DMS153 (cell line): ENCODE data around the gene ROBO4.

Experiments
- DNase-seq: peaks from one replicate; lab custom pipeline; 2025; lab: John Stamatoyannopoulos, UW

Gene ROBO4

DNA sequence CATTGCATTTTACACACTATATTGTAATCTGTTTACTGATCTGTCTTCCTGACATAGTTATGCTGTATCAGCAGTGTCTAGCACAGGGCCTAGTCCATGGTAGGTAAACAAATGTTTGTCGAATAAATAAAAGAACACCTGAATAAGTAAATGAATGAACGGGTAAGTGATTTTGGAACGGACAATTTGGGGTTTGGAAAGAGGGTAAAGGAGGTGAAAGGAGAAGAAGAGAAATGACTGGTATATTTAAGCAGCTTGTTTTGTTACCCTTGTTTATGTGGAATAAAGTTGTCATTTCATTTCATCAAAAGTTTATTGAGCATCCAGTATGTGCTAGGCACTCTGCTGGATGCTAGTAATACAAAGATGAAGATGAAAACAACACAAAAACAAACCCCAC, 21.3 kb upstream of the ROBO4 start, which contains the start of gene HEPN1:
Gene HEPN1, plus strand, starts transcription at position 301 of the 400 bp plus-strand sequence.
- no peak for DNase-seq

DNA sequence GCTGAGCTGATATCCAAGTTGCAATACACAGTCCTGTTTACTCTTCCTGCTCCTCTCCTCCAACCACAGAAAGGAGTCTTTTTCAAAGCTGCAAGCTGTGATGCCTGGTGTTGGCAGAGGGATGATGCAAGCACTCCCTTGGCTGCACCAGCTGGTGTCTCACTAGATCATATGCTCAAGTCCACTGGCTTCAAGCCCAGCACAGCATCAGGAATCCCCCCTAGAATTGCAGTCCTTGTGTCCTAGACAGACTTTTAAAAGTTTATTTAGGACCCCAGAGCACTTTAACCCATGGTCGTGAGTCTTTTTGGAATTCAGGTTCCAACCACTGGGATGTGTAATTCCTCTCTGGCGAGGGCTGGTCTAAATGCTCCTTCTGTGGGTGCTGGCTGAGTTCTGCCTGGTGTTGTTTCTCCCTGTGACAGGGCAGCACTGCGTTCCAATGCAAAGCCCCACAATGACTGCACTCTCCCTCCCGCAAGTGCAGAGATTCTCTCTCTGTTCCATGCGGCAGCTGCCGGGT, 19.5 kb upstream of the ROBO4 start:
- no peak for DNase-seq

DNA sequence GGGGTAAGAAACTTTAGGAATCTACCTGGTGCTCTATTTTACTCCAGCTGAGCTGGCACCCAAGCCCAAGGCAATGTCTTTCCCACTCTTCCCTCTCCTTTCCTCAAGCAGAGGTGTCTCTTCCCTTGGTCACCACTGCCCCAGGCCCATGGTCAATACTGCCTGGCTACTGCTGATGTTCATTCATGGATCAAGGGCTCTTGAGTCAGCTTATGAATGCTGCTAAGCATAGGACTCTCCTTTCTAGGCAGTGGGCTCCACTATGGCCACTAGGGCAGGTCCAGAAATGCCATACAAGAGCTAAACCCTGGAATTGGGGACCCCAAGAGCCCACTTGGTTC, 18.7 kb upstream of the ROBO4 start:
- no peak for DNase-seq

DNA sequence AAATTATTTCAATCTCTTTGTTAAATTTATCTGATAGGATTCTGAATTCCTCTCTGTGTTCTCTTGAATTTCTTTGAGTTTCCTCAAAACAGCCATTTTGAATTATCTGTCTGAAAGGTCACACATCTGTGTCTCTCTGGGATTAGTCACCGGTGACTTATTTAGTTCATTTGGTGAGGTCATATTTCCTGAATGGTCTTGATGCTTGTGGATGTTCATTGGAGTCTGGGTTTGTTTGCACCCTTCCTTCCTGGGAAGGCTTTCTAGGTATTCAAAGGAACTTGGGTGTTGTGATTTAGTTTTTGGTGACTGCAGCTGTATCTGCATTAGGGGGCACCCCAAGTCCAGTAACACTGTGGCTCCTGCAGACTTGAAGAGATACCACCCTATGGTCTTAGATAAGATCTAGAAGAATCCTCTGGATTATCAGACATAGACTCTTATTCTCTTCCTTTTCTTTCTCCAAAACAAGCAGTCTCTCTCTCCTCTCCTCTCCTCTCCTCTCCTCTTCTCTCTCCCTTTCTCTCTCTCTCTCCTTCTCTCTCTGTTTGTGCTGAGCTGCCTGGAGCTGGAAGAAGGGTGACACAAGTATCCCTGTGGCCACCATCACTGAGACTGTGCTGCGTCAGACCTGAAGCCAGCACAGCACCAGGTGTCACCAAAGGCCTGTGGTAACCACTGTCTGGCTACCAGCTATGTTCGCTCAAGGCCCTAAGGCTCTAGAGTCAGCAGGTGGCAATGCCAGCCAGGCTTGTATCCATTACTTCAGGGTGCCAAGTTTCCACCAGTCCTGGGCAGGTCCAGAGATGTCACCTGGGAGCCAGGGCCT, 18.1 kb upstream of the ROBO4 start:
- no peak for DNase-seq

DNA sequence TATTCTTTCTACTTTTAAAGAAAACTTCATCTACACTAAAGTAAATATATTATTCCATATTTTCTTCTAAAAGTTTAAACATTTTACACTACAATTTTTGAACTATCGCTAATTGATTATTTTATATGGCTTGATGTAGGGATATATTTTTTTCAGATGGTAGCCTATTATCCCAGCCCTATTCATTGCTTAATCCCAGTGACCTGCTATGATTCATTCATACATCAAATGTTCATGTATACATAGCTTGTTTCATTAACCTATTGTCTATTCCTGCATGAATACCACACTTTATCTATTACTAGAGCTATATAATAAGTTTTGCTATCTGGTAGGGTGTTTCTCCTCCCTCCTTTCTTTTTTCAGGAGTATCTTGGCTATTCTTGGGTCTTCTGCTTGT, 5.0 kb upstream of the ROBO4 start:
- no peak for DNase-seq

DNA sequence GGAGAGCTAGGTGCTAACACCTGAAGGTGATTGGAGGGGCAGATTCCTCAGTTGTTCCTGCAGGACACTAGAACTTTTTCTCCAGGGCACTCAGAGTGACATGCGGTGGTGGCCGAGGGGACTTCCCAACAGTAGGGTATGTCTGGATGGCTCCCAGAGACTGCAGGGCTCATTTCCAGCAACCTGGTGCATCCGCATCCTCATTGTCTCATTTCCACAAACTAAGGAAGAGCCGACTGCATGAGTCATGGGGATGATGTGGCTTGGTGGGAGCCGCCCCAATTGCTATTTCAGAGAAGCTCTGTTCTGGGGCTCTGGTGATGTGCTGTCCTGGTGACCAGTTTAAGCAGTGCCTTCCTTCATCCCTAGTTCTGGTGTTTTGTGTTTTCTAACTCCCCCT, 2.8 kb upstream of the ROBO4 start:
- DNase-seq = no peak

DNA sequence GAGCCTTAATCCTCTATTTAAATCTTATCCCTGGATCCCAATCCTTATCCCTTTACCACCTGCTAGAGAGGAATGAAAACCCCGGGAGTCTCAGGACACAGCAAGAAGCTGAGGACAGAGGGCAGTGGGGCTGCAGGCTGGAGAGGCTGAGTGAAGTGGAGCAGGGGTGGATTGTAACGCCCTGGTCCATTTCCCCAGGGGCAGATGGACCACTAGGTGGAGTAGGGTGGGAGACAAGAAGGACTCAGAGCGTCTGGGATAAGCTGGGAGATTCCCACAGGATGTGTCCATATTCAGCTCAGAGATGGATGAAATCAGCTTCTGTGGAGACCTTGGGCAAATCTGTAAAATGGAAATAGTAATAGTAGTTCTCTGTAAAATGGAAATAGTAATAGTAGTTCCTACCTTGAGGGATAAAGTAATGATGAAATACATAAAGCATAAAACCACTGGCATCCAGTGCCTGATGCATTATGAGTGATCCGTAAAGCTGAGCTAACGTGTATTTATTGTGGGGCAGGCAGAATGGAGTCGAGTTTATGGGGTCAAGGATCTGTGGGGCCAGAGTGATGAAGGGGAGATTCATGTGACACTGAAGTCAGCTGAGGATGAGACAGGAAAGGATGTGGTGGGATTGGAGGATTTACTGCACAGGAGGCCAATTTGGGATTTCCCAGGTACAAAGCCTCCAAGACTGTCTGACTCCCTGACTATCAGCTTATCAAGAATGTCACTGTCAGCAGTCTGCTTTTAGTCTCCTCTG, 1.9 kb upstream of the ROBO4 start:
- no peak for DNase-seq

DNA sequence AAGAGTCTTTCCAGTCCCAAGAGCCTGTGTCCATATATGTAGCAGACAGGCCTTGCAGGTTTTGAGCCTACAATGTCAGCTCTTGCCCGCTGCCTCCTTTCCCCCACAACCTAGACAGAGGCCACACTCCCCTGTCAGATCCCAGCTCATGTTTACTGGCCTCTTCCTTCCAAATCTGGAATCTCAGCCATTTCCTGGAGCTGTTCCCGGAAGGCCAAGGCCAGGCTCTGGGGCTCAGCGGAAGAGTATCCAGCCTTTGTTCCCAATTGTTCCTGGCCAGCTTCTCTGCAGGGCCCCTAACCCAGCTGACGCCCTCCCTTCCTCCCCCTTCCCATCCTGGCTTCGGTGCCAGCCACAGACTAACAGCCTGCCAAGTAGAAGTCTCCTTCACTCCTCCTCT, 1.0 kb upstream of the ROBO4 start:
- no peak for DNase-seq

DNA sequence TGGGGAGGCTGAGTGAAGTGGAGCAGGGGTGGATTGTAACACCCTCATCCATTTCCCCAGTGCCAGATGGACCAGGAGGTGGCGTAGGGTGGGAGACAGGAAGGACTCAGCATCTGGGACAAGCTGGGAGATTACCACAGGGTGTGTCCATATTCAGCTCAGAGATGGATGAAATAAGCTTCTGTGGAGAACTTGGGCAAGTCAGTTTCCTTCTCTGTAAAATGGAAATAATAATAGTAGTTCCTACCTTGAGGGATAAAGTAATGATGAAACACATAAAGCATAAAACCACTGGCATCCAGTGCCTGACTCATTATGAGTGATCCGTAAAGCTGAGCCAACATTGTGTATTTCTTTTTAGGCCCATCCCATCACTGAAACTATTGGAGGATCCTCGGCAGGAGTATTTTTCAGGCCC, 607 bp upstream of the ROBO4 start:
- DNase-seq = no peak

DNA sequence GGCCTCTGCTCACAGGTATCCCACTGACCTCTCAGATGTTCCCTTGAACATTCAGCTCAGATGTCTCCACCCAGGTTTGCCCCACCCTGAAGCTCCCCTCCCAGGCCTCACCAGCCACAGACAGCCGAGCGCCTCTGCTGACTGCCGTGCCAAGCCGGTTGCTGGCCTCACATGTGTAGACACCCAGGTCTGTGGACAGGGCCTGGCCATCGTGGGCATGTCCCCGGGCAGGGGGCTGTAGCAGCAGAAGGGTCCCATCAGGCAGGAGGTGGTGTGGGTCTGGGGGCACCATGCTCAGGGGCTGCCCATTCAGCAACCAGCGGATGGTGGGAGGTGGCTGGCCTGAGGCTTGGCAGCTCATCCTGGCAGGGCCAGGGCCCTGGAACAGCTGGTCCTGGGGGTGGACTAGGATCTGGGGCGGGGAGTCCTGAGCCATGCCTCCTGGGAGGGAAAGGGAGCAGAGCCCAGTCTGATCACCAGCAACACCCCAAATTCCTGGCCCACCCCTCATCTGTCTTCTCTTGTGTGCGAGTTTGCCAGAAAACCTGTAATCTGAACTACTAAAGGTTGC, 759 bp downstream of the ROBO4 start:
- DNase-seq = no peak

DNA sequence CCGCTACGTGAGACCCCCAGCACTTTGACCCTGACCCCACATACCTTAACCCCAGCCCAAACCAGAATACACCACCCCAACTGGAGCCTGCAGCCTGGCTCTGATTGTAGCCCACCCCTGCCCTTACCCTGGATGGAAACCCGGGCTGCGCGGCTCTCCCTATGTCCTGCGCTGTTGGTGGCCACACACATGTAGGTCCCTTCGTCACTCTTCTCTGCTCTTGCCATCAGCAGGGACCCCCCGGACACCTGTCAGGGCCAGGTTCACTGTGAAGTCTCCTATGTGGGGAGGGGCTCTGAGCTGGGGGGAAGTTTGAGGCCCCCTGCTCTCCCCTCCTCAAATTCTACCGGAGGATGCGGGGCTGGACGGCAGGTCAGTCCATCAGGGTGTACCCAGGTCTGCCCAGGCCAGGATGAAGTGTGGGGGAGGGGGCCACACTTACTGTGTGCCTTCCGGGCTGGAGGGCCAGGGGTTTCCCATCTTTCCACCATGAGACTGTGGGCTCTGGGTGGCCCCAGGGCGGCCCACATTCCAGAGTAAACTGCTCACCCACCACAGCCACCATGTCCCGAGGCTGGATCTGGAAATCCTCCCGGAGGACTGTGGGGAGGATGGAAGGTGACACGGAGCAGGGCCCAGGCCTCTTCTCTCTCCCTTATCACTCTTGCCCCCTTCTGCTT, 1.5 kb downstream of the ROBO4 start:
- DNase-seq = no peak

DNA sequence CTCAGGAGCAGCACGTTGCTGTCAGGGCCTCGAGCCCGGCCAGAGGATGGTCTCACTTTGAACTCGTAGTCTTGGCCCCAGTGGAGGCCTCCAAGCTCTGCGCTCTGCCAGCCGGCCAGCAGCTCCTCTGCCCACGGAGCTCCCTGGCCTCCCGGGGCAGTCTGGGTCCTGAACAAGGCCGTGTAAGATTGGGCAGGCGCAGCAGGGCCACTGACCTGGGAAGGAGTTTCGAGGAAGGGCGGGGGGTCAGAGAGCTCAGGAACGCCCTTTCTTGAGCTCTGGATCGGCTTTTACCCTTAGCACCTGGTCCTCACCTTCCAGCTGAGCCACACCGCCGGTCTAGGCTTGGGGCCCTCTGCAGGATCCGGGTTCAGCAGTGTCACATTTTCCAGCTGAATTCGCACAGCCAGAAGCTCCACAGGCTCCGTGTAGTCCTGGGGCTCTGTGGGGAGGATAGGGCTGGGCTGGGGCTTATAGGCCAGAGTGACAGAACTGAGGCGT, 2.1 kb downstream of the ROBO4 start:
- no peak for DNase-seq

DNA sequence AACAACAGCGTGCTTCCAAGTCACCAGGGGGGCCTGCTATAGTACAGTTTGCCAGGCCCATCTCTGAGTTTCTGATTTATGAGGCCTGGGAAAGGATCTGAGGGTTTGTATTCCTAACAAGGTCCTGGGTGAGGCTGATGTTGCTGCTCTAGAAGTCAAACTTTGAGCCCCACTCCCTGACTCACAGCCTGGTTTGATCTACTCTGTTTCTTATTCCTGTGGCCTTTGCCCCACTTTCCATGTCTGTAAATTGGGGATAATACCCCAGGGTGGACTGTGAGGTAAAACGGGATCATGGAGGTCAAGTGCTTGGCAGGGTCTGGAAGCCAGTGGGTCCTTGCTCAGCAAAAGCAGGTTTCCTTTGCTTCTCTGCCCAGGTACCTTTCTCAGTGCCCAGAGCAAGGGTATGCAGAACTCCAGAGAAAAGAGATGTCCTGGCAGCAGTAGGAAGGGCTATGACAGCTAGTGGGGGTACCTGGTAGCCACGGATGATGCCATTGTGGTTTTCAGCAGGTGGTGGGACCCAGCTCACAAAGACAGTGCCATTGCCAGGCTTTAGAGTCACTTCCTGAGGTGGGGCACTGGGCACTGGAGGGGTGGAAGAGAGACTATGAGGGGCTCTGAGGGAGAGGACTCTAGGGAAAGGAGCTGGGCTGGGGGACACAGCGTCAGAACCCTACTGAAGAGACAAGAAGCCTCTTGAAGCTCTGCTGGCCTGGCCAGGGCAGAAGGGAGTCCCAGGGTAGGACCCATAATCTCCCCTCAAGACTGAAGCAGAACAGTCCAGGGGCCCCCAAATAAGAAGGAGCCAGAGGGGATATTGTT, 2.8 kb downstream of the ROBO4 start:
- DNase-seq = no peak

DNA sequence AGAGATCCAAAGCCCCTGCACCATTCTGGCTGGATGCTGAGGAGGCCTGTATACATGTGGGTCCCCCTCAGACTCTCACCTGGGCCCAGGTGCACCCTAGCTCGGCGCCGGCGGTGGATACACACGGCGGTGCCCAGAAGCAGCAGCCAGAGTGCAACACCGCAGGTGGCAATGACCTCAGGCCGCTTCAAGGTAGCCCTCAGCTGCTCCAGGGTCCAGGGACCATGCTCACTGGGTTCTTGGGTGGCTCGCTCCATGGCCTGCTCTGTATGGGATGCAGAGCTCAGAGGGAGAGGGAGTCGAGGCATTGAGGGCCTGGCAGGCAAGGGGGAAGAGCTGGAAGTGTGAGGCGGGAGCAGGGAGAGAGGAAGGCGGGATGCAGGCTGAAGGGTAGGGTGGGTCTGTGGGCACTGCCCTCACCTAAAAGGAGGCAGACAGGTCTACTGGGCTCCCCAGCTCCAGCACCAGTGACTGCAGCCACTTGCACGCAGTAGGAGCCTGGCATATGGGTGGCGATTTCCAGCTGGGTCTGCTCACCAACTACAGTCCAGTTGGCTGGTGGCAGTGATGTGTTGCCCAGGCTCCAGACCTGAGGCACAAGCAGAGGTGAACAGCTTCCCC, 3.8 kb downstream of the ROBO4 start:
- DNase-seq = no peak

DNA sequence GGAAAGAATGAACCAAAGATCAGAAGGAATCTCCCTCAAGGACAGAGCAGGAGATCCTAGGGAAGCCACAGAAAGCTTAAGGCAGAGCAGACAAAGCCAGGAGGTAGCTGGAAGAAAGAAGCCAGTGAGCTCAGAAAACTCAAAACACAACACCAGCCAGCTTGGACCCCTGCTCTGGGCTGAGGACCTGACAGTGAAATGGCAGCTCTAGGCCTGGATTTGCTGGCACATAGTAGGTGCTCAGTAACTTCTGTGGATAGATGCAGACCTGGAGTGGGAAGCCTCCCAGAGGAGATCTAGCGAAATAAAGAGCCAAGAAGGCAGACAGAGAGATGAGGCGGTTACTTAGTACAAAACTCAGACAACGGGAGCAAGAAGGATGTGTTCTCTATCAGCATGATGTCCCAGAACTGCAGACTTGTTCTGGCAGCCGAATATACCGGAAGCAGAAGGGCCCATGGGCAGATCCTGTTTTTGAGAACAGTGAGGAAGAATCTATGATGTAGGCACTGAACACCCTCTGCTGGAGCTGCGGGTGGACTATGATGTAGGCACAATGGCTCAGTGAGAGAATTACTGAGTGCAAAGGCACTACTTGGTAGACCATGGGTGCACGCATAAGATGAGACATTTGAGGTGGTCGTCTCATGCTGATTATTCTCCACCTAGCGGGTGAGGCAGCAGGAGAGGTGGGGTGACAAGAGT, 4.8 kb downstream of the ROBO4 start:
- no peak for DNase-seq

DNA sequence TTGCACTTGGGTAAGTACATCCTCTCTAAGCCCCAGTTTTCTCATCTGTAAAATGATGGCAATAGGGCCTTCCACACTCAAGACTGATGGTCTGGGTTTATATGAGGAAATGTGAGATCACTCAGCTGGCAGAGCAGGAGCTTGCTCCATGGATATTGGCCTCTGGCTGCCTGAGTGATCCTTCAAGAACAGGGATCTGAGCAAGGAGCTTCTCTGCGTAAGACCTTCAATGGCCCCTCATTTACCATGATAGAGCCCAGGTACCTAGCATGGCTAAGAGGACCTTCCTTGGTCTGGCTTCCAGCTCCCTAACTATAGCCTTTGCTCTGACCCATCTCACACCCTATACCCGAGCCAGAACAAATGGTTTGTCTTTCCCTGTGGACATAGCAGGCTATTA, 5.5 kb downstream of the ROBO4 start:
- DNase-seq = no peak

DNA sequence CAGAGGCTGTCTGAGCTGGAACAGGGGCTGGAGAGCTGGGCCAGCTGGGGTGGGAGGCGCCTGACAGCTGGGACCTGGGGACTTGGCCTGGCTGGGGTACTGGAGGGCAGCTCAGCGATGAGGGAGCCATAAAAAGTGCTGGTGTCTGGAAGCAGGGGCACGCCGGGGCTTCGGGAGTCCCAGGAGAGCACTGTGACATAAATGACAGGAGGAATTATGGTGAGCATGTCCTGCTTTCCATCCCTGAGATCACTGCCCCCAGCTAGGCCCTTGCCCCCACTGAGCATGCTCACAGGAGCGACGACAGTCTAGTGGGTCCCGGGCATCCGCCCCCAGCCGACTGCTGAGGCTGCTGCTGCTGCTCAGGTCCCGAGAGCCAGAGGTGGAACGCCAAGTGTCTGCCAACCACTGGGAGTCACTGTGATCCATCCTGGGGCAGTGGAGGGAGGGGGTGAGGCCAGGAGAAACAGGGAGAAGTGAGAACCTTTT, 6.2 kb downstream of the ROBO4 start:
- no peak for DNase-seq

DNA sequence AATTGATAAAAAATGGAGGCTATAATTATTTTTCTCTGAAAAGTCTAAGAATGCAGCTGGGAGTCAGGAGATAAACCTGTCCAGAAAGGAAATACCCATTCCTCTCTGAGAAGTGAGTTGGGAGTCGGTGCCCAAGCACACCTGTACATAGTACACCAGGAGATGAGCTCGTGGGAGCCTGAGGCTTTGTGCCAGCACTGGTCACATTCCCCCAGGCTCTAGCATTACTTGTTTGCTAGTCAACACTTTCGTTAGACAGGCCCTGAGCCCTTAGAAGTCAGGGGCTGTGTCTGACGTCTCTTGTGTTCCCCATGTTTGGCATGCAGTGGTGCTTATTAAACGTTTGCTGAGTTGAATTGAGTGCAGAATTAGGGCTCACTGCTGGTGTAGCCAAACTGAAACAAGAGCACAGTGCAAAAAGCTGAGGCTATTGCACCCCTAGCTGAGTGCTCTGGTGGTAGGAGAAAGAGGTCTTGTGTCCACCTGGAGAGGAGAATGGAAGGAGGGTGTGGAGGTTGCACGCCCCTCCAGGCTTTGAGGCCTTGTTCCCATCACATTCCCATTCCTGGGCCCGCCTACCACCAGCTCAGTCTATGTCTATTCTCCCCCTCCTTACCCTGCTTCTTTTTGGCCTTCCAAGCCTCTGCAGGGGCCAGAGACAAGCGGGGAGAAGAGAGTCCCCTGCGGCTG, 6.8 kb downstream of the ROBO4 start:
- no peak for DNase-seq

DNA sequence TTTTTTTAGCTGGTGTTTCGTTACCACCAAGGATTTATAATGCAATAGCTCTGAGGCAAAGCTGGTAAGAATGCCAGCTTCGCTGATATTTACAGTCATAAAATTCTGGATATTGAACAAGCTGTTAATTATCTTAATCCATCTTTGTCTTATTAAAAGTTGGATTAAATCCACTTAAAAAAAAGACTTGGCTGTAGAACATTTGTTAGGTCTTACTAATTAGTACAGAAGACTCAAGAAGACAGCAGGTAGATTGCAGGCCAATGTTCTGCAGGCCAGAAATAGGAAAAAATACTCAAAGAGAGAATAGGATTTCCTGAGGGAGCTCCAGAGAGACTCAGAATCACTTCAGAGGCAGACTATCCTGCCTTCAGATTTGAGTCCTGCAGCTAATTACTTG, 7.5 kb downstream of the ROBO4 start:
- DNase-seq = no peak
